ENCODE results near the gene PPIE.

Gene PPIE

GRCh38 chr1:39735731-39736130, 3.0 kb upstream of the PPIE start:
- TF ChIP-seq CTCF (IDR thresholded peaks at IDR 0.05), result no peak

GRCh38 chr1:39737546-39738169, 1.0 kb upstream of the PPIE start:
- no peak for TF ChIP-seq CTCF (IDR thresholded peaks at IDR 0.05)

GRCh38 chr1:39745016-39745670, 6.5 kb downstream of the PPIE start:
- TF ChIP-seq CTCF (IDR thresholded peaks at IDR 0.05), result no peak

- no peak for TF ChIP-seq CTCF (IDR thresholded peaks at IDR 0.05)
These were observed 12.9 kb downstream of the PPIE start for GRCh38 chr1:39751595-39751994.

GRCh38 chr1:39752703-39753102, 14.0 kb downstream of the PPIE start:
- no peak for TF ChIP-seq CTCF (IDR thresholded peaks at IDR 0.05)

GRCh38 chr1:39753132-39754025, 14.7 kb downstream of the PPIE start:
- TF ChIP-seq CTCF (IDR thresholded peaks at IDR 0.05), result no peak

- TF ChIP-seq CTCF (IDR thresholded peaks at IDR 0.05), result no peak
These were observed 15.4 kb downstream of the PPIE start for GRCh38 chr1:39754026-39754570.

Measured in LNCAP (cell line).